PC-9 (cell line): Measurements from ENCODE around the gene TRAFD1.
"Not testable (repeated sequence)": the region's sequence is repeated elsewhere in the genome, so short reads cannot be mapped to it uniquely, and the experiment has no call there.

Source experiments
- CTCF ChIP-seq: fragments of 200-600 bp; sonication (generic); conservative IDR thresholded peaks from 2 replicates; pipeline ENCODE4 v1.6.1; 2017; ENCODE audit warnings: mixed run types, antibody characterized with exemption, mild to moderate bottlenecking, moderate library complexity
- EZH2 ChIP-seq: fragments of 200-600 bp; sonication (generic); IDR thresholded peaks from 2 replicates; pipeline ENCODE4 v1.8.0; 2017; ENCODE audit warnings: antibody characterized with exemption, low read depth

DNA sequence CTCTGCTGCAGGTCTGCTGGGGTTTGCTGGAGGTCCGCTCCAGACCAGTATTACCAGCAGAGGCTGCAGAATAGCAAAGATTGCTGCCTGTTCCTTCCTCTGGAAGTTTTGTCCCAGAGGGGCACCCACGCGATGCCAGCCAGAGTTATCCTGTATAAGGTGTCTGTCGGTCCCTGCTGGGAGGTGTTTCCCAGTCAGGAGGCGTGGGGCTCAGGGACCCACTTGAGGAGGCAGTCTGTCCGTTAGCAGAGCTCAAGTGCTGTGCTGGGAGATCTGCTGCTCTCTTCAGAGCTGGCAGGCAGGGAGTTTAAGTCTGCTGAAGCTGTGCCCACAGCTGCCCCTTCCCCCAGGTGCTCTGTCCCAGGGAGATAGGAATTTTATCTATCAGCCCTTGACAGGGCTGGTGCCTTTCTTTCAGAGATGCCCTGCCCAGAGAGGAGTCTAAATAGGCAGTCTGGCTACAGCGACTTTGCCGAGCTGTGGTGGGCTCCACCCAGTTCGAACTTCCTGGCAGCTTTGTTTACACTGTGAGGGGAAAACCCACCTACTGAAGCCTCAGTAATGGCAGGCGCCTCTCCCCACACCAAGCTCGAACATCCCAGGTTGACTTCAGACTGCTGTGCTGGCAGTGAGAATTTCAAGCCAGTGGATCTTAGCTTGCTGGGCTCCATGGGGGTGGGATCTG, 33.2 kb downstream of the TRAFD1 start:
- not testable (repeated sequence) for TF ChIP-seq EZH2, CTCF
